GM19395 (cell line): ENCODE measurements around the gene DDX21.
"Not testable (repeated sequence)": the region's sequence is repeated elsewhere in the genome, so short reads cannot be mapped to it uniquely, and the experiment has no call there.

Source experiments
- ATAC-seq: cut with Tn5 transposase; IDR thresholded peaks from one replicate; pipeline ENCODE4 v1.9.1; 2021; ENCODE audit warnings: mild to moderate bottlenecking, moderate library complexity; ENCODE audit not compliant: unreplicated experiment

The DDX21 gene

DNA sequence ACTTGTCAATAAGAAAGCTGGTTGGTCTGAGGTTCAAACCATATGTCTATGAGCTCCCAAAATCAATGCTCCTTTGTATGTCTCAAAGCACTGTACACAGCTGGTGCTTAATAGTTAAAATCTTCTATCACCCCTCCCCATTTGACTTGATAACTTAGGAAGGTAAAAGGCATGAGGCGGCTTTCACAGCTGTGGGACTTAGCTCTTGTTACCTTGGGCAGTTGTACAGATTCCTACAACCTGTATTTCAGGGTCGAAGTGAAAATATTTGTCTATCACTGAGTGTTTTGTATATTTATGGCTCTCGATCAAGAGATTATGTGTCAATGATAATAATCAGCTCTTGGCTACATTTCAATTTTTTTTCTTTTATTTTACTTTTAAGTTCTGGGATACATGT, 31.6 kb downstream of the DDX21 start:
- no peak for ATAC-seq

DNA sequence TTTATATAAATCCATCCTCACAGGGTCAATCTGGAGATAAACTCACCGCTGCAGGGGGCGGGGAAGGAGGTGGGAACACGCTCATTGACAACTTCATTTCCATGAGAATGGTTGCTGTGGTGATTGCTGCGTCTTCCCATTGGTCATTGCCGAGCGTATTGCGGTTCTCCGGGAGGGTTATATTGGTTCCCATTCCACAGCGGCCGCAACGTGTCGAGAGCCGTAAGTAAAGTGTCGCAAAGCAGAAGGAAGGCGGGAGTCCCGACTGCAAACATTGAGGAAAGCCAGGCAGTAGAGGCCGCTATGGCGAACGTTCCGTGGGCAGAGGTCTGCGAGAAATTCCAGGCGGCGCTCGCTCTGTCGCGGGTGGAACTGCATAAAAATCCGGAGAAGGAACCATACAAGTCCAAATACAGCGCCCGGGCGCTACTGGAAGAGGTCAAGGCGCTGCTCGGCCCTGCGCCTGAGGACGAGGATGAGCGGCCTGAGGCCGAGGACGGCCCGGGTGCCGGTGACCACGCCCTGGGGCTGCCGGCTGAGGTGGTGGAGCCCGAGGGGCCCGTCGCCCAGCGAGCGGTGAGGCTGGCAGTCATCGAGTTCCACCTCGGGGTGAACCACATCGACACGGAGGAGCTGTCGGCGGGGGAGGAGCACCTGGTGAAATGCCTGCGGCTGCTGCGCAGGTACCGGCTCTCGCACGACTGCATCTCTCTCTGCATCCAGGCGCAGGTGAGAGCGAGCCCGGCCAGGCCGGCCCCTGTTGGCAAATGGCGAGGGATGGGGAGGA, 32.8 kb downstream of the DDX21 start, which contains the start of gene KIFBP:
Gene KIFBP, plus strand, starts transcription at position 274 of the 787 bp plus-strand sequence. Its CDS starts 30 bp downstream, at position 304.
- ATAC-seq: peak; percentile 80

- peak; percentile 10 for ATAC-seq
Observed at GRCh38 chr10:68989317-68989990, 33.5 kb downstream of the DDX21 start.

DNA sequence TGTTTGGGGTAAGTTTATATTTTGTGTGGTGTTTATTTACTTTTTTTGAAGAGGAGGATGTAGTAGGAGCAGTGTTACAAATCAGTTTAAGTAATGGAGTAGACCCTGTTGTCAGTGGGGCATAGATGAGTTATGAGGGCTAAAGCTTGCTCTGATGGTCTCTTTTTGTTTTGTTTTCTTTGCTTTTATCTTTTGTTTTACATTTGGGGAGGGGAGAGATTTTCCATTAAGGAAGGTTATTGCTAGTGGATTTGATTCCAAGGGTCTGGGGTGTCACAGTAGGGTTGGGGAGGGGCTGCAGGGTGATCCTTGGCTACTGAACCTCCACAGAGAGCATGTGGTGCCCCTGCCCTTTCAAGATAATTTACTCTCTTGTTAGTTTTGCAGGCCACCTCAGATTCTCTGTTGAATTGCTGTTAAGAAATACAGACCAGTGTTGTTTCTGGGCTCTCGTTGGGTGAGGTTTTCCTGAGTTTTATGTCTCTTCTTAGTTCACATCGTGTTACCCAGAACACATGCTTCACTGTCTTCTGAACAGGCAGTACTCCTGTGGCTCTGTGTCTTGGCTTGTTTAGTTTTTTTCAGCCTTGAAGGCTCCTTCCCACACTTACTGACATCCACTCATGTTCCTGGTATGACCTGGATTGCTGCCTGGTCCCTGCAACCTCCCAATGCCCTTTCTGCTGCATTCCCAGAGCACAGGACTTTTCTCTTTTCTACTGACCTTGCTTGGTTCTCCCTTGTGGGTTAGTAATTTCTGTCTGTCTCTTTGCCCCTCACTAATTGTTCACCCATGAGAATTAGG, 36.9 kb downstream of the DDX21 start:
- ATAC-seq: no peak

- ATAC-seq: peak; percentile 9
Observed at GRCh38 chr10:68997211-68997610, 41.2 kb downstream of the DDX21 start.

DNA sequence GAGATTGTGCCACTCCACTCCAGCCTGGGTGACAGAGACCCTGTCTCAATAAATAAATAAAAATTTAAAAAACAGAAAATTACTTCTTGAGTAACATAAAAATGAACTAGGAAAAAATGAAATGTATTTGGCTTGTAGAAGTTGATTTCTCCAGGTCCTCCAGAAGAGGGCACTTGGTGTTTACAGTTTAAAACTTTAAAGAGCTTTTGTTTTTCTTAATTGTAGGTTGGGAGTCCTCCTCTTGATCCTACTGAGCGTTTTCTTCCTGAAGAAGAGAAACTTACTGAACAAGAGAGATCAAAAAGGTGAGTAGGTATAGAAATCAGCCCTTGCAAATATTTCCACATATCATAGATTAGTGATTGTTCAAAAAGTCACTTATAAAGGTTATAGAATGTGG, 48.9 kb downstream of the DDX21 start:
- ATAC-seq: no peak

DNA sequence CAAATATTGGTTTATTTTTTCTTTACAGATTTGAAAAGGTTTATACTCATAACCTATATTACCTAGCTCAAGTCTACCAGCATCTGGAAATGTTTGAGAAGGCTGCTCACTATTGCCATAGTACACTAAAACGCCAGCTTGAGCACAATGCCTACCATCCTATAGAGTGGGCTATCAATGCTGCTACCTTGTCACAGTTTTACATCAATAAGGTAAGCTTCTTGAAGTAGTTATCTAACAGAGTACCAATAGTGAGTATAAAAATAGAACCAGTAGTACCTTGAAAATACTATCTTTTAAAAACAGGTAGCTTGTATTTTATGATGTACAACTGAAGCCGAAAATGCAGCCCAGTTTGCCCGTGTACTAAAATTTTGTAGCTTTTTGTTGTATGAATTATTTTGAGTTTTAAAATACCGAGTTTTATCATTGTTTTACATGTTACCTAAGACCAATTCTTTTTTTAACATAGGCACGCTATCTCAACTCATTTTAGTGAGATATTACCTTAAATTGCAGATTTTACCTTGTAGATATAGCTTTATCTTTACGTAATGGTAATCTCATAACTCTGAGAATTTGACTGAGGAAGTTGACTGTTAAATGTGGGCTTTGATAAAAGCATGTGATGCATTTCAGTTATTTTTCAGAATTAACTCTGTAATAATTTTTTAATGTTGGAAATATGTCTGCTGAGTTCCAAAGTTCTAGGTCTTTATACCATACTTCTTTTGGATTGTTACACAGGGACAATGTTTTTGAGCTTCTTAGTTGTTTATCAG, 49.9 kb downstream of the DDX21 start:
- ATAC-seq: no peak

- no peak for ATAC-seq
Observed at GRCh38 chr10:69007260-69007659, 51.3 kb downstream of the DDX21 start.

GRCh38 chr10:69009360-69009759, 53.4 kb downstream of the DDX21 start:
- no peak for ATAC-seq

DNA sequence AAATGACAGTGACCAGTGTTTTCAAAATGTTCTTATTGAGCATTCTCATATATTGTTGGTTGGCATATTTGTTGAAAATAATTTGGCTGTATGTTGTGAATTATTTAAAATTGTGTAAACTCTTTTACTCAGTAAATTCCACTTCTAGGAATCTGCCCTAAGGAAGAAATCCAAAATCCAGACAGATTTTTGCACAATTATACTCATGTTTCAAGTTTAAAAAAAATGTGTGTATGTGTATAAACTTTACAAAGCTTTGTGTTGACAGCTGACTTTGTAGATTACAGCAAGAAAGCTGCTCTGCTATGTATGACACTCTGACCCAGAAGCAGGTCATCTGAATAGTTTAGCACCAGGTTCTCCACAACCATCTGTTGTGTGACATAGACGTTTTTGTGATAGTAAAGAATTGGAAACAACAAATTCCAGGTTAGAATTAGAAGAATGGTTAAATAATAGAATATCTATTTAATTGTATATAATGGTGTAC, 54.2 kb downstream of the DDX21 start:
- no peak for ATAC-seq

- ATAC-seq: not testable (repeated sequence)
Observed at GRCh38 chr10:69012778-69013177, 56.8 kb downstream of the DDX21 start.

GRCh38 chr10:69014171-69014570, 58.2 kb downstream of the DDX21 start:
- no peak for ATAC-seq

DNA sequence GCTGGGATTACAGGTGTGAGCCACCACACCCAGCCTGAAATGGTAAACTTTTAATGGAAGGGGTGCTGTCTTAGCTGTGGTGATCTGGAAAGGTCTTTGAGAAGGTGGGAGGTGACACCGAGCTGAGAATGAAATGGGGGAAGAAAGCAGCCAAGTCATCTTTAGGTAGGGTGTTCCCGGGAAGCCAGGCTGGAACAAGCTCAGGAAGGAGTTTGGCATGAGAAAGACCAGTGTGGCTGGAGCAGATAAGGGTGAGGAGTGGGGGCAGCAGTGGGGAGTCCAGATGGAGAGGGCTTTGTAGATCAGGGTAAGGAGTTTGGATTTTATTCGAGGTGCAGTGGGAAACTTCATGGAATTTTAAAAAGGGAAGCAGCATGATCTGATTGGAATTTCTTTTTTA, 62.6 kb downstream of the DDX21 start:
- no peak for ATAC-seq

DNA sequence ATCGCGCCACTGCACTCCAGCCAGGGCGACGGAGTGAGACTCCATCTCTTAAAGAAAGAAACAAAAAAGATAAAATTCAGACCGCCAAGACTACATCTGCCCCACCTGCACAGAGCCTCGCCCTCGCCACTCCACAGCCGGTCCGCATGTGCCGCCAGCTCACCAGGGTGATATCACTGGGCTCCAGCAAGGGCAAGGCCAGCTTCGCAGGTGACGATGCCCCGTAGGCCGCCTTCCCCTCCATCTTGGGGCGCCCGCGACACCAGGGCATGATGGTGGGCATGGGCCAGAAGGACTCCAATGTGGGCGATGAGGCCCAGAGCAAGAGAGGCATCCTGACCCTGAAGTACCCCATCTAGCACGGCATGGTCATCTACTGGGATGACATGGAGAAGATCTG, 66.6 kb downstream of the DDX21 start:
- ATAC-seq: no peak

GRCh38 chr10:69025370-69025896, 69.5 kb downstream of the DDX21 start:
- no peak for ATAC-seq

DNA sequence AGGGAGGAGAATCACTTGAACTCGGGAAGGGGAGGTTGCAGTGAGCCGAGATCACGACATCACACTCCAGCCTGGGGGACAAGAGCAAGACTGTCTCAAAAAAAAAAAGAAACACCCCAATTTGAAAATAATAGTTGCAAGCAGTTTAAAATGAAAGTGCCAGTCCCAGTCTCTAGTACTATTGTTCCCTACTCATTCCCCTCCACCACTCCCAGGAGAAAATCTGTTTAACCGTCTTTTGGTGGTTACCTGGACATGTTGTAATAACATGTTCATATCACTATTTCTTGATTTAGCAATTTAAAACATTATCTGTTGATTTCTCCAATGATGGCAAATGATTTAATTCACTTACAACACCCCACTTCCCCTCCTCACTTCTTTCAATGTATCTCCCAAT, 77.3 kb downstream of the DDX21 start:
- ATAC-seq: no peak
